GM12878 (cell line): ENCODE results near the gene HNRNPF. TPM values are rescaled to one million over a fixed set of nuclear protein-coding genes. Genes with fewer than 3 reads are reported as not detected.

ENCODE experiments used
- BRCA1 ChIP-seq: IDR thresholded peaks from 2 replicates; pipeline ENCODE4 v1.6.1; 2011; ENCODE audit warnings: low read depth, low read length, improper control_type of control experiment
- ETV6 ChIP-seq, 2 experiments: fragments of 450-650 bp in 1 of 2; IDR thresholded peaks in 1 of 2; conservative IDR thresholded peaks in 1 of 2; 2 replicates each; pipeline ENCODE4 v1.6.1; 2014; ENCODE audit warnings: antibody characterized with exemption in 1 of 2, borderline replicate concordance in 1 of 2, low read depth in 1 of 2, mild to moderate bottlenecking in 1 of 2, moderate library complexity in 1 of 2
- HCFC1 ChIP-seq: fragments of 150-350 bp; IDR thresholded peaks from 2 replicates; pipeline ENCODE4 v1.6.1; 2014; ENCODE audit warnings: low read length
- NRF1 ChIP-seq: conservative IDR thresholded peaks from 2 replicates; pipeline ENCODE4 v1.6.1; 2011; ENCODE audit warnings: mild to moderate bottlenecking, low read depth, low read length, improper control_type of control experiment
- PML ChIP-seq: IDR thresholded peaks from 2 replicates; pipeline ENCODE4 v1.6.1; 2012; ENCODE audit warnings: low read length, inconsistent platforms
- POLR2A ChIP-seq: IDR thresholded peaks from 2 replicates; pipeline ENCODE4 v1.6.1; 2011; ENCODE audit warnings: low read depth, mild to moderate bottlenecking, low read length
- RB1 ChIP-seq: fragments of 450-650 bp; formaldehyde crosslinking; IDR thresholded peaks from 2 replicates; pipeline ENCODE4 v1.6.1; 2017; ENCODE audit warnings: mild to moderate bottlenecking, borderline replicate concordance
- RUNX3 ChIP-seq: IDR thresholded peaks from 2 replicates; pipeline ENCODE4 v1.6.1; 2012; ENCODE audit warnings: low read length, inconsistent platforms
- SMARCA5 ChIP-seq: fragments of 450-650 bp; IDR thresholded peaks from 2 replicates; pipeline ENCODE4 v1.6.1; 2017; ENCODE audit warnings: mild to moderate bottlenecking
- SPI1 ChIP-seq: IDR thresholded peaks from 2 replicates; pipeline ENCODE4 v1.6.1; 2011; ENCODE audit warnings: low read depth, mild to moderate bottlenecking, low read length, moderate library complexity, borderline replicate concordance; ENCODE audit not compliant: insufficient read depth
- polyA plus RNA-seq, 11 experiments: library from polyadenylated mRNA; depleted of rRNA in 4 of 11; unstranded in 6 of 11; stranded (reverse) in 5 of 11; fragments of >200 nt; fragmentation: Nextera tagmentation in 4 of 11; fragmentation: Illumina TruSeq in 1 of 11; extraction: Ambion mirVana in 4 of 11; extraction: Trizol in 1 of 11; gene quantifications; 1 replicate in 1 of 11; 2 replicates in 10 of 11; pipeline versions ENCODE4 v1.2.1 to v1.2.3, GENCODE V29; 2011 to 2016; ENCODE audit warnings: inconsistent platforms in 2 of 11, missing spikeins in 2 of 11, low read depth in 1 of 11
- total RNA-seq, 4 experiments: library from RNA; depleted of rRNA in 3 of 4; stranded (reverse); fragments of >200 nt in 3 of 4; fragmentation: Illumina TruSeq in 1 of 4; extraction: Trizol in 1 of 4; gene quantifications; 2 replicates each; pipeline versions ENCODE4 v1.2.1 to v1.2.3, GENCODE V29; 2013 to 2021
- TF ChIP-seq, protein P1 (sequence below): IDR thresholded peaks from 2 replicates; pipeline ENCODE4 v1.6.1; 2011; ENCODE audit warnings: borderline replicate concordance, low read depth, mild to moderate bottlenecking, moderate library complexity, mixed read lengths, low read length; ENCODE audit not compliant: insufficient read depth; ENCODE audit errors: extremely low read length
- TF ChIP-seq, protein P2 (sequence below): IDR thresholded peaks from 2 replicates; pipeline ENCODE4 v1.6.1; 2011; ENCODE audit warnings: borderline replicate concordance, low read depth, mild to moderate bottlenecking, moderate library complexity, low read length; ENCODE audit not compliant: insufficient read depth, poor library complexity, severe bottlenecking
- TF ChIP-seq, protein P3 (sequence below): fragments of 150-350 bp; IDR thresholded peaks from 2 replicates; pipeline ENCODE4 v1.6.1; 2016; ENCODE audit warnings: low read depth, low read length
- TF ChIP-seq, protein P4 (sequence below): IDR thresholded peaks from 2 replicates; pipeline ENCODE4 v1.6.1; 2011; ENCODE audit warnings: low read depth, mild to moderate bottlenecking, low read length, moderate library complexity, borderline replicate concordance; ENCODE audit errors: extremely low read depth
- TF ChIP-seq, protein P5 (sequence below): fragments of 450-650 bp; IDR thresholded peaks from 2 replicates; pipeline ENCODE4 v1.6.1; 2016; ENCODE audit warnings: mild to moderate bottlenecking, moderate library complexity, borderline replicate concordance
- TF ChIP-seq, protein P6 (sequence below): fragments of 450-650 bp; IDR thresholded peaks from 2 replicates; pipeline ENCODE4 v1.6.1; 2016; ENCODE audit warnings: mild to moderate bottlenecking

Gene HNRNPF
- total and polyA plus RNA-seq, 10 of the 15 experiments (the other 5 are each of a cell fraction or from before 2014, with no cell fraction given) = 156 to 373 (median 293) TPM

DNA sequence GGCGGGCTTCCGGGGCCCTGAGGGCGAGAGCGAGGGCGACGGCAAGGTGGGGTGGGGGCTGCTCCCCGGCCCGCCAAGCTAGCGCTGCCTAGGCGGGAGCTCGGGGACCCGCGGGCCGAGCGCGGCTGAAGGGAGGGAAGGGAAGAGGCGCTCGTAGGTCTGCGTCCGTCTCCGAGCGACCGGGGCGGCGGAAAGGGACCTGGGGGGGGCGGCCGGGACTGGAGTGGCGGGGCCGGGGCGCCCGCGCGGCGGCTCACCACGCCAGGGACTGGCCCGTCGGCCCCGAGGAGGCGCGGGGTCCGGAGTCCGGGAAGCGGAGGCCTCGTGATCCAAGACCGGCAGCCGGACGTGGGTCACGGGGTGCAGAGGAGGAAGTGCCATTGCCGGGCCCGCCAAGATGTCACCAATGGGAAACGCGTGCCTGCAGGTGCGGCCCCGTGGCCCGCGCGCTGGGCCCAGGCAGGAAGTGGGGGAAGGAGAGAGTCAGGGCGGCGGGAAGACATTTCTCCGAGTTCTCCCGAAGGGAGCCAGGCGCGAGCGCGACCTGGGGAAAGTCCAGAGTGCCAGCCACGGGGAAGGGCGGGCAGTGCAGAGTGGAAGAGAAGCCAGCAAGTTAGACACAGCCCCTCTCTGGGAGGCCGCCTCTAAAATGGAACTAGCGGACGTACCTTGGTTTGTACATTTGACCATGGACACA, 11.9 kb downstream of the HNRNPF start (continued):
- TF ChIP-seq, protein P1, sequence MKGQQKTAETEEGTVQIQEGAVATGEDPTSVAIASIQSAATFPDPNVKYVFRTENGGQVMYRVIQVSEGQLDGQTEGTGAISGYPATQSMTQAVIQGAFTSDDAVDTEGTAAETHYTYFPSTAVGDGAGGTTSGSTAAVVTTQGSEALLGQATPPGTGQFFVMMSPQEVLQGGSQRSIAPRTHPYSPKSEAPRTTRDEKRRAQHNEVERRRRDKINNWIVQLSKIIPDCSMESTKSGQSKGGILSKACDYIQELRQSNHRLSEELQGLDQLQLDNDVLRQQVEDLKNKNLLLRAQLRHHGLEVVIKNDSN = peak; percentile 90
- TF ChIP-seq SPI1 = peak; percentile 84; the same call in 1 of the 2 replicates
- TF ChIP-seq RB1 = peak; percentile 97
- TF ChIP-seq, protein P2, sequence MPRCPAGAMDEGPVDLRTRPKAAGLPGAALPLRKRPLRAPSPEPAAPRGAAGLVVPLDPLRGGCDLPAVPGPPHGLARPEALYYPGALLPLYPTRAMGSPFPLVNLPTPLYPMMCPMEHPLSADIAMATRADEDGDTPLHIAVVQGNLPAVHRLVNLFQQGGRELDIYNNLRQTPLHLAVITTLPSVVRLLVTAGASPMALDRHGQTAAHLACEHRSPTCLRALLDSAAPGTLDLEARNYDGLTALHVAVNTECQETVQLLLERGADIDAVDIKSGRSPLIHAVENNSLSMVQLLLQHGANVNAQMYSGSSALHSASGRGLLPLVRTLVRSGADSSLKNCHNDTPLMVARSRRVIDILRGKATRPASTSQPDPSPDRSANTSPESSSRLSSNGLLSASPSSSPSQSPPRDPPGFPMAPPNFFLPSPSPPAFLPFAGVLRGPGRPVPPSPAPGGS = peak; percentile 76
- TF ChIP-seq, protein P3, sequence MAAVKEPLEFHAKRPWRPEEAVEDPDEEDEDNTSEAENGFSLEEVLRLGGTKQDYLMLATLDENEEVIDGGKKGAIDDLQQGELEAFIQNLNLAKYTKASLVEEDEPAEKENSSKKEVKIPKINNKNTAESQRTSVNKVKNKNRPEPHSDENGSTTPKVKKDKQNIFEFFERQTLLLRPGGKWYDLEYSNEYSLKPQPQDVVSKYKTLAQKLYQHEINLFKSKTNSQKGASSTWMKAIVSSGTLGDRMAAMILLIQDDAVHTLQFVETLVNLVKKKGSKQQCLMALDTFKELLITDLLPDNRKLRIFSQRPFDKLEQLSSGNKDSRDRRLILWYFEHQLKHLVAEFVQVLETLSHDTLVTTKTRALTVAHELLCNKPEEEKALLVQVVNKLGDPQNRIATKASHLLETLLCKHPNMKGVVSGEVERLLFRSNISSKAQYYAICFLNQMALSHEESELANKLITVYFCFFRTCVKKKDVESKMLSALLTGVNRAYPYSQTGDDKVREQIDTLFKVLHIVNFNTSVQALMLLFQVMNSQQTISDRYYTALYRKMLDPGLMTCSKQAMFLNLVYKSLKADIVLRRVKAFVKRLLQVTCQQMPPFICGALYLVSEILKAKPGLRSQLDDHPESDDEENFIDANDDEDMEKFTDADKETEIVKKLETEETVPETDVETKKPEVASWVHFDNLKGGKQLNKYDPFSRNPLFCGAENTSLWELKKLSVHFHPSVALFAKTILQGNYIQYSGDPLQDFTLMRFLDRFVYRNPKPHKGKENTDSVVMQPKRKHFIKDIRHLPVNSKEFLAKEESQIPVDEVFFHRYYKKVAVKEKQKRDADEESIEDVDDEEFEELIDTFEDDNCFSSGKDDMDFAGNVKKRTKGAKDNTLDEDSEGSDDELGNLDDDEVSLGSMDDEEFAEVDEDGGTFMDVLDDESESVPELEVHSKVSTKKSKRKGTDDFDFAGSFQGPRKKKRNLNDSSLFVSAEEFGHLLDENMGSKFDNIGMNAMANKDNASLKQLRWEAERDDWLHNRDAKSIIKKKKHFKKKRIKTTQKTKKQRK = no peak
- peak in 1 of 2 experiments; percentile 91; a peak in 2 of 4 replicates for TF ChIP-seq ETV6 (conservative IDR thresholded peaks at IDR 0.05 in 1 of 2, IDR thresholded peaks at IDR 0.05 in 1 of 2; ENCODE audit: borderline replicate concordance in 1 of 2, low read depth in 1 of 2)
- TF ChIP-seq POLR2A = peak; percentile 82
- no peak for TF ChIP-seq NRF1
- no peak for TF ChIP-seq HCFC1
- TF ChIP-seq, protein P4, sequence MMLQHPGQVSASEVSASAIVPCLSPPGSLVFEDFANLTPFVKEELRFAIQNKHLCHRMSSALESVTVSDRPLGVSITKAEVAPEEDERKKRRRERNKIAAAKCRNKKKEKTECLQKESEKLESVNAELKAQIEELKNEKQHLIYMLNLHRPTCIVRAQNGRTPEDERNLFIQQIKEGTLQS = peak; percentile 75; the same call in 1 of the 2 replicates
- TF ChIP-seq, protein P5, sequence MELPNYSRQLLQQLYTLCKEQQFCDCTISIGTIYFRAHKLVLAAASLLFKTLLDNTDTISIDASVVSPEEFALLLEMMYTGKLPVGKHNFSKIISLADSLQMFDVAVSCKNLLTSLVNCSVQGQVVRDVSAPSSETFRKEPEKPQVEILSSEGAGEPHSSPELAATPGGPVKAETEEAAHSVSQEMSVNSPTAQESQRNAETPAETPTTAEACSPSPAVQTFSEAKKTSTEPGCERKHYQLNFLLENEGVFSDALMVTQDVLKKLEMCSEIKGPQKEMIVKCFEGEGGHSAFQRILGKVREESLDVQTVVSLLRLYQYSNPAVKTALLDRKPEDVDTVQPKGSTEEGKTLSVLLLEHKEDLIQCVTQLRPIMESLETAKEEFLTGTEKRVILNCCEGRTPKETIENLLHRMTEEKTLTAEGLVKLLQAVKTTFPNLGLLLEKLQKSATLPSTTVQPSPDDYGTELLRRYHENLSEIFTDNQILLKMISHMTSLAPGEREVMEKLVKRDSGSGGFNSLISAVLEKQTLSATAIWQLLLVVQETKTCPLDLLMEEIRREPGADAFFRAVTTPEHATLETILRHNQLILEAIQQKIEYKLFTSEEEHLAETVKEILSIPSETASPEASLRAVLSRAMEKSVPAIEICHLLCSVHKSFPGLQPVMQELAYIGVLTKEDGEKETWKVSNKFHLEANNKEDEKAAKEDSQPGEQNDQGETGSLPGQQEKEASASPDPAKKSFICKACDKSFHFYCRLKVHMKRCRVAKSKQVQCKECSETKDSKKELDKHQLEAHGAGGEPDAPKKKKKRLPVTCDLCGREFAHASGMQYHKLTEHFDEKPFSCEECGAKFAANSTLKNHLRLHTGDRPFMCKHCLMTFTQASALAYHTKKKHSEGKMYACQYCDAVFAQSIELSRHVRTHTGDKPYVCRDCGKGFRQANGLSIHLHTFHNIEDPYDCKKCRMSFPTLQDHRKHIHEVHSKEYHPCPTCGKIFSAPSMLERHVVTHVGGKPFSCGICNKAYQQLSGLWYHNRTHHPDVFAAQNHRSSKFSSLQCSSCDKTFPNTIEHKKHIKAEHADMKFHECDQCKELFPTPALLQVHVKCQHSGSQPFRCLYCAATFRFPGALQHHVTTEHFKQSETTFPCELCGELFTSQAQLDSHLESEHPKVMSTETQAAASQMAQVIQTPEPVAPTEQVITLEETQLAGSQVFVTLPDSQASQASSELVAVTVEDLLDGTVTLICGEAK = peak; percentile 65; the same call in 1 of the 2 replicates
- TF ChIP-seq PML = peak; percentile 83
- TF ChIP-seq RUNX3 = peak; percentile 19
- TF ChIP-seq, protein P6, sequence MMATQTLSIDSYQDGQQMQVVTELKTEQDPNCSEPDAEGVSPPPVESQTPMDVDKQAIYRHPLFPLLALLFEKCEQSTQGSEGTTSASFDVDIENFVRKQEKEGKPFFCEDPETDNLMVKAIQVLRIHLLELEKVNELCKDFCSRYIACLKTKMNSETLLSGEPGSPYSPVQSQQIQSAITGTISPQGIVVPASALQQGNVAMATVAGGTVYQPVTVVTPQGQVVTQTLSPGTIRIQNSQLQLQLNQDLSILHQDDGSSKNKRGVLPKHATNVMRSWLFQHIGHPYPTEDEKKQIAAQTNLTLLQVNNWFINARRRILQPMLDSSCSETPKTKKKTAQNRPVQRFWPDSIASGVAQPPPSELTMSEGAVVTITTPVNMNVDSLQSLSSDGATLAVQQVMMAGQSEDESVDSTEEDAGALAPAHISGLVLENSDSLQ = peak; percentile 70
- no peak for TF ChIP-seq SMARCA5
- no peak for TF ChIP-seq BRCA1
